ENCODE data around the gene MAP3K10. TPM values are rescaled to one million over a fixed set of nuclear protein-coding genes. Genes with fewer than 3 reads are reported as not detected.

MAP3K10 gene
- total RNA-seq, 1 experiment from 2014 or later, result 26.9 TPM

GRCh38 chr19:40264314-40265054, 73.3 kb downstream of the MAP3K10 start:
- Histone ChIP-seq H3K27me3 (ENCODE audit: insufficient read depth, low read depth) (no peaks in the 10 kb centered on the region), H2AFZ (no peak overlapping the region), H3K9me3 (ENCODE audit: insufficient read depth, low read depth) (no peaks in the 10 kb centered on the region), H3K9me2 (ENCODE audit: insufficient read depth) (no peaks in the 10 kb centered on the region), H4K20me1 (ENCODE audit: insufficient read depth) (peaks cover 53% of the 10 kb centered on the region), H3K27ac (no peak overlapping the region), H3K4me3 (no peak overlapping the region), H3K4me1 (replicated peaks; ENCODE audit: insufficient read depth) (no peaks in the 10 kb centered on the region), H3F3A (ENCODE audit: insufficient read depth, low read depth) (peaks cover 5% of the 10 kb centered on the region; the same call in 1 of the 2 replicates), H3K4me2 (no peak overlapping the region), H3K36me3 (ENCODE audit: low read depth) (no peaks in the 10 kb centered on the region), H3K79me2 (ENCODE audit: low read depth) (peaks cover 21% of the 10 kb centered on the region)
- DNase-seq, result no peak
- BruUV-seq (replicated peaks), result no TSS peak
- TF ChIP-seq CTCF (conservative IDR thresholded peaks at IDR 0.05) (no peak), EZH2 (IDR thresholded peaks at IDR 0.05; ENCODE audit: low read depth) (no peak)
- intact Hi-C loops (cut with micrococcal nuclease; ENCODE audit: unreplicated experiment), result no loop called here
- CTCF ChIA-PET, result no interaction called here
- POLR2A ChIA-PET (ENCODE audit: unreplicated experiment), result no interaction called here

Other genes with a start within 250 kb of the MAP3K10 start
- 82.8 and 110 TPM in 2 replicates for gene PSMC4, start 220.3 kb upstream of the MAP3K10 start, total RNA-seq (2021)
- 1.9 and 3.6 TPM in 2 replicates for gene ZNF546, start 194.4 kb upstream of the MAP3K10 start, total RNA-seq (2021)
- gene ZNF780B, start 135.2 kb upstream of the MAP3K10 start, total RNA-seq (2021), result 13.1 and 20.0 TPM in 2 replicates
- 14.6 and 15.5 TPM in 2 replicates for gene ZNF780A, start 100.5 kb upstream of the MAP3K10 start, total RNA-seq (2021)
- gene TTC9B, start 27.0 kb downstream of the MAP3K10 start, total RNA-seq (2021), result 0.50 and 0.59 TPM in 2 replicates
- gene CCNP, start 35.3 kb downstream of the MAP3K10 start, total RNA-seq (2021), result 0.63 and 0.93 TPM in 2 replicates
- 144 and 149 TPM in 2 replicates for gene AKT2, start 93.9 kb downstream of the MAP3K10 start, total RNA-seq (2021)
- 17.3 and 21.2 TPM in 2 replicates for gene C19orf47, start 157.0 kb downstream of the MAP3K10 start, total RNA-seq (2021)
- gene PLD3, start 157.3 kb downstream of the MAP3K10 start, total RNA-seq (2021), result 146 and 187 TPM in 2 replicates
- gene HIPK4, start 198.8 kb downstream of the MAP3K10 start, total RNA-seq (2021), result 0.37 and 0.38 TPM in 2 replicates
- 6.6 and 9.2 TPM in 2 replicates for gene PRX, start 222.0 kb downstream of the MAP3K10 start, total RNA-seq (2021)
- 7.8 and 8.5 TPM in 2 replicates for gene SERTAD1, start 234.6 kb downstream of the MAP3K10 start, total RNA-seq (2021)